RWPE1 (cell line): ENCODE measurements around the gene TSHB.

Source experiments
- CTCF ChIA-PET: fragments of 350-600 bp; sonication (Branson Sonifier 250); formaldehyde crosslinking; extraction: SDS; loops from one replicate; lab custom pipeline; 2021; lab: Yijun Ruan, JAX
- POLR2A ChIA-PET: fragments of 400-600 bp; formaldehyde crosslinking; extraction: SDS; loops from one replicate; lab custom pipeline; 2020; ENCODE audit warnings: antibody characterized with exemption; ENCODE audit not compliant: low non-redundant PET; lab: Yijun Ruan, JAX
- DNase-seq: peaks from one replicate; pipeline ENCODE4 v3.0.0; 2012; ENCODE audit warnings: low spot score
- H3K27ac ChIP-seq: fragments of 450-650 bp; 2 replicates; pipeline ENCODE4 v1.5.1; 2017
- CTCF ChIP-seq: fragments of 450-650 bp; conservative IDR thresholded peaks from 2 replicates; pipeline ENCODE4 v1.5.1; 2017; ENCODE audit warnings: low read depth, mild to moderate bottlenecking

The TSHB gene

GRCh38 chr1:115063228-115063901 is 33.7 kb downstream of the TSHB start:
- no peak for DNase-seq
- ChIA-PET CTCF (no interaction called here), POLR2A (no interaction called here)
- H3K27ac ChIP-seq: peak overlapping the region; percentile 82; the same call in 1 of the 2 replicates
- TF ChIP-seq CTCF: no peak

GRCh38 chr1:115064461-115064860 is 34.8 kb downstream of the TSHB start:
- TF ChIP-seq CTCF: no peak
- ChIA-PET CTCF (interaction anchor here (0.8 kb wide), 1 partner anchor 41 kb away, joined by 3 read pairs; no protein-coding TSS in a partner anchor), POLR2A (interaction anchor here (0.6 kb wide), 1 partner anchor 269 kb away, joined by 4 read pairs; no protein-coding TSS in a partner anchor)
- no peak for DNase-seq
- no peak overlapping the region for H3K27ac ChIP-seq

GRCh38 chr1:115065021-115065420 is 35.4 kb downstream of the TSHB start:
- no peak for TF ChIP-seq CTCF
- CTCF ChIA-PET: interaction anchor here (0.6 to 0.8 kb wide), 2 partner anchors 42 to 420 kb away, joined by 3 to 5 read pairs; no protein-coding TSS in a partner anchor
- no peak overlapping the region for H3K27ac ChIP-seq
- no peak for DNase-seq
- POLR2A ChIA-PET: interaction anchor here (0.6 kb wide), 1 partner anchor 269 kb away, joined by 4 read pairs; no protein-coding TSS in a partner anchor

- ChIA-PET POLR2A (no interaction called here), CTCF (interaction anchor here (0.7 kb wide), 1 partner anchor 367 kb away, joined by 4 read pairs; no protein-coding TSS in a partner anchor)
- TF ChIP-seq CTCF: no peak
- peak overlapping the region; percentile 79 for H3K27ac ChIP-seq
- DNase-seq: no peak
Observed at GRCh38 chr1:115067161-115067859, 37.7 kb downstream of the TSHB start.

- H3K27ac ChIP-seq: peak overlapping the region; percentile 82
- no peak for DNase-seq
- TF ChIP-seq CTCF: no peak
- ChIA-PET POLR2A (no interaction called here), CTCF (no interaction called here)
Observed at GRCh38 chr1:115068826-115069585, 39.4 kb downstream of the TSHB start.
